Neural progenitor cell (in vitro differentiated cells): Measurements from ENCODE around the gene TSTD2.

Experiments used
- CTCF ChIP-seq: fragments of 200-600 bp; sonication (generic); IDR thresholded peaks from 2 replicates; pipeline ENCODE4 v1.5.1; 2017; ENCODE audit warnings: antibody characterized with exemption, mild to moderate bottlenecking
- EZH2 ChIP-seq: fragments of 200-600 bp; sonication (generic); IDR thresholded peaks from 2 replicates; pipeline ENCODE4 v1.6.1; 2017; ENCODE audit warnings: antibody characterized with exemption, mild to moderate bottlenecking, moderate library complexity
- EZH2phosphoT487 ChIP-seq: fragments of 200-600 bp; sonication (generic); IDR thresholded peaks from 2 replicates; pipeline ENCODE4 v1.6.1; 2017; ENCODE audit warnings: antibody characterized with exemption

GRCh38 chr9:97651646-97652045, 18.5 kb upstream of the TSTD2 start:
- TF ChIP-seq CTCF (no peak), EZH2 (no peak), EZH2phosphoT487 (no peak)
